HL-60 (cell line): ENCODE measurements around the gene PIGV.

ENCODE experiments used
- DNase-seq, 2 experiments: peaks; one replicate each; pipeline ENCODE4 v3.0.0-alpha.2; 2010 to 2020; ENCODE audit warnings: low read depth in 1 of 2, low spot score in 1 of 2
- H3K27ac ChIP-seq: fragments of 250-450 bp; sonication (Bioruptor Pico); replicated peaks from 2 replicates; pipeline ENCODE4 v1.5.1; 2020; ENCODE audit warnings: mild to moderate bottlenecking, moderate library complexity
- H3K27me3 ChIP-seq: fragments of 250-450 bp; sonication (Bioruptor Pico); 2 replicates; pipeline ENCODE4 v1.5.1; 2021; ENCODE audit warnings: mild to moderate bottlenecking, moderate library complexity; ENCODE audit not compliant: insufficient read depth, poor library complexity, severe bottlenecking
- H3K4me3 ChIP-seq: replicated peaks from 2 replicates; pipeline ENCODE4 v1.5.1; 2011; ENCODE audit warnings: mild to moderate bottlenecking, control low read depth, low read length; ENCODE audit not compliant: insufficient read depth
- GABPA ChIP-seq: IDR thresholded peaks from 2 replicates; pipeline ENCODE4 v1.6.1; 2012; ENCODE audit warnings: low read depth
- POLR2AphosphoS5 ChIP-seq: IDR thresholded peaks from 2 replicates; pipeline ENCODE4 v1.6.1; 2012; ENCODE audit warnings: low read depth
- SPI1 ChIP-seq: IDR thresholded peaks from 2 replicates; pipeline ENCODE4 v1.6.1; 2012; ENCODE audit warnings: low read depth, mild to moderate bottlenecking, borderline replicate concordance
- TF ChIP-seq, protein P1 (sequence below): IDR thresholded peaks from one replicate; pipeline ENCODE4 v1.5.1; 2011; ENCODE audit warnings: low read length, control low read depth, inconsistent platforms; ENCODE audit not compliant: insufficient read depth
- TF ChIP-seq, protein P2 (sequence below): IDR thresholded peaks from 2 replicates; pipeline ENCODE4 v1.6.1; 2012; ENCODE audit warnings: low read depth; ENCODE audit not compliant: insufficient replicate concordance

PIGV gene

DNA sequence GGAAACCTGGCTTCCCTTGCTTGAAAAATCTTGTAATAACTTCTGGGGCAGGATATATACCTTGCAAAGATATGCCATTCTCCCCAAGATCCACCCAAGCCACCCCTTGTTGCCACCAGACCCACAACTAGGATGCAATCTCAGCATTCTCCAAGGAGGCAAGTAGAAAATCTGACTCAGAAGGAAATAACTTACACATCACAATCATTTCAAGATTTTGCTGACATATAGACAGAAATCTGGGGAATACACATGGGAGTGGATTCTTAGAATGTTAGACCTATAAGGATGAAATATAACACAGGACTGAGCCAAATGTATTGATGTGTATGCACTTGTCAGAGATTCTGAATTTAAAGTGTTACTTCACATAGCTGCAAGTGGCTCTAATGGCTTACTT is 24.0 kb downstream of the PIGV start:
- no peak overlapping the region for H3K27ac ChIP-seq
- H3K27me3 ChIP-seq = no peaks in the 10 kb centered on the region
- no peak overlapping the region for H3K4me3 ChIP-seq
- DNase-seq = no peak
- TF ChIP-seq POLR2AphosphoS5 (no peak), SPI1 (no peak), GABPA (no peak)
- TF ChIP-seq, protein P1, sequence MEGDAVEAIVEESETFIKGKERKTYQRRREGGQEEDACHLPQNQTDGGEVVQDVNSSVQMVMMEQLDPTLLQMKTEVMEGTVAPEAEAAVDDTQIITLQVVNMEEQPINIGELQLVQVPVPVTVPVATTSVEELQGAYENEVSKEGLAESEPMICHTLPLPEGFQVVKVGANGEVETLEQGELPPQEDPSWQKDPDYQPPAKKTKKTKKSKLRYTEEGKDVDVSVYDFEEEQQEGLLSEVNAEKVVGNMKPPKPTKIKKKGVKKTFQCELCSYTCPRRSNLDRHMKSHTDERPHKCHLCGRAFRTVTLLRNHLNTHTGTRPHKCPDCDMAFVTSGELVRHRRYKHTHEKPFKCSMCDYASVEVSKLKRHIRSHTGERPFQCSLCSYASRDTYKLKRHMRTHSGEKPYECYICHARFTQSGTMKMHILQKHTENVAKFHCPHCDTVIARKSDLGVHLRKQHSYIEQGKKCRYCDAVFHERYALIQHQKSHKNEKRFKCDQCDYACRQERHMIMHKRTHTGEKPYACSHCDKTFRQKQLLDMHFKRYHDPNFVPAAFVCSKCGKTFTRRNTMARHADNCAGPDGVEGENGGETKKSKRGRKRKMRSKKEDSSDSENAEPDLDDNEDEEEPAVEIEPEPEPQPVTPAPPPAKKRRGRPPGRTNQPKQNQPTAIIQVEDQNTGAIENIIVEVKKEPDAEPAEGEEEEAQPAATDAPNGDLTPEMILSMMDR = no peak
- TF ChIP-seq, protein P2, sequence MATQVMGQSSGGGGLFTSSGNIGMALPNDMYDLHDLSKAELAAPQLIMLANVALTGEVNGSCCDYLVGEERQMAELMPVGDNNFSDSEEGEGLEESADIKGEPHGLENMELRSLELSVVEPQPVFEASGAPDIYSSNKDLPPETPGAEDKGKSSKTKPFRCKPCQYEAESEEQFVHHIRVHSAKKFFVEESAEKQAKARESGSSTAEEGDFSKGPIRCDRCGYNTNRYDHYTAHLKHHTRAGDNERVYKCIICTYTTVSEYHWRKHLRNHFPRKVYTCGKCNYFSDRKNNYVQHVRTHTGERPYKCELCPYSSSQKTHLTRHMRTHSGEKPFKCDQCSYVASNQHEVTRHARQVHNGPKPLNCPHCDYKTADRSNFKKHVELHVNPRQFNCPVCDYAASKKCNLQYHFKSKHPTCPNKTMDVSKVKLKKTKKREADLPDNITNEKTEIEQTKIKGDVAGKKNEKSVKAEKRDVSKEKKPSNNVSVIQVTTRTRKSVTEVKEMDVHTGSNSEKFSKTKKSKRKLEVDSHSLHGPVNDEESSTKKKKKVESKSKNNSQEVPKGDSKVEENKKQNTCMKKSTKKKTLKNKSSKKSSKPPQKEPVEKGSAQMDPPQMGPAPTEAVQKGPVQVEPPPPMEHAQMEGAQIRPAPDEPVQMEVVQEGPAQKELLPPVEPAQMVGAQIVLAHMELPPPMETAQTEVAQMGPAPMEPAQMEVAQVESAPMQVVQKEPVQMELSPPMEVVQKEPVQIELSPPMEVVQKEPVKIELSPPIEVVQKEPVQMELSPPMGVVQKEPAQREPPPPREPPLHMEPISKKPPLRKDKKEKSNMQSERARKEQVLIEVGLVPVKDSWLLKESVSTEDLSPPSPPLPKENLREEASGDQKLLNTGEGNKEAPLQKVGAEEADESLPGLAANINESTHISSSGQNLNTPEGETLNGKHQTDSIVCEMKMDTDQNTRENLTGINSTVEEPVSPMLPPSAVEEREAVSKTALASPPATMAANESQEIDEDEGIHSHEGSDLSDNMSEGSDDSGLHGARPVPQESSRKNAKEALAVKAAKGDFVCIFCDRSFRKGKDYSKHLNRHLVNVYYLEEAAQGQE = no peak

DNA sequence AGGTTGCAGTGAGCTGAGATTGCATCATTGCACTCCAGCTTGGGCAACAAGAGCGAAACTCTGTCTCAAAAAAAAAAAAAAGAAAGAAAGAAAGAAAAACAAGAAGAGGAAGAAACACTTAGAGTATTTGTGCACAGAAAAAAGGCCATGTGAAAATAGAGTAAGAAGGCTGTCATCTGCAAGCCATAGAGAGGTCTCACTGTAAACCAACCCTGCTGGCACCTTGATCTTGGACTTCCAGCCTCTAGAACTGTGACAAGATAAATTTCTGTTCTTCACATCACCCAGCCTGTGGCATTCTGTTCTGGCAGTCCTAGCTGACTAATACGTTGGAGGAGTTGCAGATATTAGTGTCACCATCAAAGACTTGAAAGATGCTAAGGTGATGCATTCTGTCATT is 26.6 kb downstream of the PIGV start:
- Histone ChIP-seq H3K27me3 (no peaks in the 10 kb centered on the region), H3K4me3 (no peak overlapping the region), H3K27ac (no peak overlapping the region)
- DNase-seq = no peak
- TF ChIP-seq, protein P1 = no peak
- TF ChIP-seq GABPA (no peak), POLR2AphosphoS5 (no peak), SPI1 (no peak)
- TF ChIP-seq, protein P2 = no peak

DNA sequence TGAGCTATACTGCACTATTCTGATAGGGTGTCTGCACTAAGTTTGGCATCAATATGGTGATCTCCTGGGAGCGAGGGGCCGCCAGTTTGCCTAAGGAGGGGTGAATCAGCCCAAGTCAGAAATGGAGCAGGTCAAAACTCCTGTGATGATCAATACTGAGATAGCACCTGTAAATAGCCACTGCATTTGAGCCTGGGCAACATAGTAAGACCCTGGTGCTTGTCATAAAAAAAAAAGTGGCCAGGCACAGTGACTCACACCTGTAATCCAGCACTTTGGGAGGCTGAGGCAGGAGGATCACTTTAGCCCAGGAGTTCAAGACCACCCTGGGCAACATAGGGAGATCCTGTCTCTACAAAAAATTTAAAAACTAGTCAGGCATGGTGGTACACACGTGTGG is 27.1 kb downstream of the PIGV start:
- no peak for DNase-seq
- Histone ChIP-seq H3K27me3 (no peaks in the 10 kb centered on the region), H3K27ac (no peak overlapping the region), H3K4me3 (no peak overlapping the region)
- TF ChIP-seq, protein P2 = no peak
- TF ChIP-seq POLR2AphosphoS5 = no peak
- TF ChIP-seq, protein P1 = no peak
- TF ChIP-seq GABPA = no peak
- no peak for TF ChIP-seq SPI1
